Hepatocyte (in vitro differentiated cells): Measurements from ENCODE around the gene ALG6. TPM values are rescaled to one million over a fixed set of nuclear protein-coding genes. Genes with fewer than 3 reads are reported as not detected.

Source experiments
- DNase-seq: peaks from one replicate; pipeline ENCODE4 v3.0.0-alpha.2; 2016; ENCODE audit warnings: low spot score
- H2AFZ ChIP-seq: fragments of 200-600 bp; sonication (generic); 2 replicates; pipeline ENCODE4 v1.6.0; 2016; ENCODE audit warnings: antibody characterized with exemption, mild to moderate bottlenecking
- H3K27ac ChIP-seq: fragments of 200-600 bp; sonication (generic); 2 replicates; pipeline ENCODE4 v1.5.1; 2016; ENCODE audit warnings: mild to moderate bottlenecking
- H3K27me3 ChIP-seq: fragments of 200-600 bp; sonication (generic); 2 replicates; pipeline ENCODE4 v1.6.1; 2016
- H3K36me3 ChIP-seq: fragments of 200-600 bp; sonication (generic); replicated peaks from 2 replicates; pipeline ENCODE4 v1.5.1; 2016; ENCODE audit warnings: low read depth; ENCODE audit not compliant: insufficient read depth
- H3K4me1 ChIP-seq: fragments of 200-600 bp; sonication (generic); 2 replicates; pipeline ENCODE4 v1.5.1; 2016; ENCODE audit warnings: mild to moderate bottlenecking, moderate library complexity; ENCODE audit not compliant: insufficient read depth
- H3K4me2 ChIP-seq: fragments of 200-600 bp; sonication (generic); 2 replicates; pipeline ENCODE4 v1.6.0; 2016
- H3K4me3 ChIP-seq: fragments of 200-600 bp; sonication (generic); 2 replicates; pipeline ENCODE4 v1.5.1; 2016; ENCODE audit warnings: mild to moderate bottlenecking
- H3K79me2 ChIP-seq: fragments of 200-600 bp; sonication (generic); 2 replicates; pipeline ENCODE4 v1.6.0; 2017; ENCODE audit warnings: mild to moderate bottlenecking
- H3K9me2 ChIP-seq: fragments of 200-600 bp; sonication (generic); replicated peaks from 2 replicates; pipeline ENCODE4 v1.6.0; 2017; ENCODE audit warnings: mild to moderate bottlenecking; ENCODE audit not compliant: insufficient read depth
- H3K9me3 ChIP-seq: fragments of 200-600 bp; sonication (generic); 2 replicates; pipeline ENCODE4 v1.5.1; 2016; ENCODE audit warnings: low read depth, mild to moderate bottlenecking
- H4K20me1 ChIP-seq: fragments of 200-600 bp; sonication (generic); 2 replicates; pipeline ENCODE4 v1.6.0; 2016; ENCODE audit warnings: mild to moderate bottlenecking; ENCODE audit not compliant: insufficient read depth, poor library complexity, severe bottlenecking
- CTCF ChIP-seq: fragments of 200-600 bp; sonication (generic); IDR thresholded peaks from 2 replicates; pipeline ENCODE4 v1.5.1; 2016; ENCODE audit warnings: antibody characterized with exemption, mild to moderate bottlenecking; ENCODE audit not compliant: poor library complexity
- EZH2 ChIP-seq: fragments of 200-600 bp; sonication (generic); IDR thresholded peaks from 2 replicates; pipeline ENCODE4 v1.6.1; 2016; ENCODE audit warnings: antibody characterized with exemption, mild to moderate bottlenecking, borderline replicate concordance
- EZH2phosphoT487 ChIP-seq: fragments of 200-600 bp; sonication (generic); IDR thresholded peaks from one replicate; pipeline ENCODE4 v1.6.1; 2018; ENCODE audit warnings: antibody characterized with exemption, mild to moderate bottlenecking, low read depth, moderate library complexity; ENCODE audit not compliant: unreplicated experiment, severe bottlenecking
- WGBS: methylation state at CpG from one replicate; pipeline ENCODE4 v1.1.6; 2016; ENCODE audit warnings: low lambda C conversion rate; ENCODE audit errors: missing lambda C conversion rate; 5-methylcytosine and 5-hydroxymethylcytosine counted together
- polyA plus RNA-seq: library from polyadenylated mRNA; unstranded; fragments of >200 nt; fragmentation: Nextera tagmentation; extraction: Ambion mirVana; gene quantifications from 2 replicates; pipeline ENCODE4 v1.2.1, GENCODE V29; 2016
- total RNA-seq: library from RNA; depleted of rRNA; stranded (reverse); fragments of >200 nt; gene quantifications from 2 replicates; pipeline ENCODE4 v1.2.3, GENCODE V29; 2014

ALG6 gene
- total and polyA plus RNA-seq, 2 experiments from 2014 or later = 12.4 to 20.7 TPM

GRCh38 chr1:63379583-63379982 is 12.2 kb downstream of the ALG6 start:
- WGBS = 98% methylated on average over 2 of the region's 2 CpGs
- Histone ChIP-seq H3K36me3 (no peaks in the 10 kb centered on the region), H3K79me2 (no peaks in the 10 kb centered on the region), H3K27me3 (no peaks in the 10 kb centered on the region), H3K4me1 (no peaks in the 10 kb centered on the region), H3K27ac (no peak overlapping the region), H2AFZ (no peak overlapping the region), H3K4me2 (no peak overlapping the region), H3K4me3 (no peak overlapping the region), H4K20me1 (no peaks in the 10 kb centered on the region), H3K9me2 (no peaks in the 10 kb centered on the region), H3K9me3 (no peaks in the 10 kb centered on the region)
- TF ChIP-seq EZH2 = no peak
- no peak for TF ChIP-seq EZH2phosphoT487
- no peak for TF ChIP-seq CTCF
- DNase-seq = no peak

GRCh38 chr1:63381741-63382140 is 14.3 kb downstream of the ALG6 start:
- TF ChIP-seq EZH2phosphoT487 (no peak), CTCF (no peak), EZH2 (no peak)
- no peaks in the 10 kb centered on the region for H3K9me2 ChIP-seq
- H3K4me3 ChIP-seq = no peak overlapping the region
- H3K27me3 ChIP-seq = no peaks in the 10 kb centered on the region
- H3K79me2 ChIP-seq = no peaks in the 10 kb centered on the region
- no peak overlapping the region for H3K27ac ChIP-seq
- no peak overlapping the region for H3K4me2 ChIP-seq
- H3K9me3 ChIP-seq = no peaks in the 10 kb centered on the region
- H3K36me3 ChIP-seq = no peaks in the 10 kb centered on the region
- DNase-seq = no peak
- H4K20me1 ChIP-seq = no peaks in the 10 kb centered on the region
- 100% methylated on average over 1 of the region's 1 CpG for WGBS
- H3K4me1 ChIP-seq = no peaks in the 10 kb centered on the region
- no peak overlapping the region for H2AFZ ChIP-seq

- no peaks in the 10 kb centered on the region for H3K27me3 ChIP-seq
- H3K9me3 ChIP-seq = no peaks in the 10 kb centered on the region
- no peak for TF ChIP-seq EZH2
- TF ChIP-seq EZH2phosphoT487 = no peak
- no peak for TF ChIP-seq CTCF
- no peak overlapping the region for H3K4me3 ChIP-seq
- no peak overlapping the region for H2AFZ ChIP-seq
- no peaks in the 10 kb centered on the region for H3K4me1 ChIP-seq
- H4K20me1 ChIP-seq = no peaks in the 10 kb centered on the region
- 88% methylated on average over 4 of the region's 4 CpGs for WGBS
- no peaks in the 10 kb centered on the region for H3K79me2 ChIP-seq
- H3K4me2 ChIP-seq = no peak overlapping the region
- no peaks in the 10 kb centered on the region for H3K9me2 ChIP-seq
- H3K36me3 ChIP-seq = no peaks in the 10 kb centered on the region
- no peak overlapping the region for H3K27ac ChIP-seq
- no peak for DNase-seq
Measured at GRCh38 chr1:63401945-63402344, 34.5 kb downstream of the ALG6 start.

GRCh38 chr1:63403386-63403785 is 36.0 kb downstream of the ALG6 start:
- H3K27ac ChIP-seq = no peak overlapping the region
- WGBS = 79% methylated on average over 3 of the region's 3 CpGs

More at GRCh38 chr1:63403386-63403785, 36.0 kb downstream of the ALG6 start:
- H3K27me3 ChIP-seq = no peaks in the 10 kb centered on the region
- no peaks in the 10 kb centered on the region for H3K79me2 ChIP-seq
- DNase-seq = no peak
- no peaks in the 10 kb centered on the region for H3K4me1 ChIP-seq
- H3K9me2 ChIP-seq = no peaks in the 10 kb centered on the region
- H4K20me1 ChIP-seq = no peaks in the 10 kb centered on the region
- no peak overlapping the region for H2AFZ ChIP-seq
- no peaks in the 10 kb centered on the region for H3K9me3 ChIP-seq
- TF ChIP-seq EZH2phosphoT487 (no peak), EZH2 (no peak), CTCF (no peak)
- H3K4me2 ChIP-seq = no peak overlapping the region
- H3K4me3 ChIP-seq = no peak overlapping the region
- no peaks in the 10 kb centered on the region for H3K36me3 ChIP-seq
